Mesenteric fat pad (tissue), 1 donor: ENCODE measurements around the gene NBEAL2. TPM values are rescaled to one million over a fixed set of nuclear protein-coding genes. Genes with fewer than 3 reads are reported as not detected.
"Not testable (repeated sequence)": the region's sequence is repeated elsewhere in the genome, so short reads cannot be mapped to it uniquely, and the experiment has no call there.

Experiments used
- DNase-seq: peaks from one replicate; pipeline ENCODE4 v3.0.0-alpha.2; 2020; ENCODE audit warnings: low spot score
- total RNA-seq: library from RNA; stranded (reverse); fragmentation: NEBNext Ultra II Directional; extraction: Animal tissue kit (Norgen Biotek cat#: 25700); gene quantifications from one replicate; pipeline ENCODE4 v1.2.1, GENCODE V29; 2021
- donor health status: DM: yes; HTN: yes; CAD: no.

The NBEAL2 gene
- total RNA-seq, 1 donor from 2014 or later, result 42.9 TPM

GRCh38 chr3:47034868-47035489 lies 55.5 kb downstream of the NBEAL2 start:
- DNase-seq, result no peak

- no peak for DNase-seq
These were observed 56.2 kb downstream of the NBEAL2 start for GRCh38 chr3:47035645-47036044.

GRCh38 chr3:47036145-47036544 lies 56.7 kb downstream of the NBEAL2 start:
- no peak for DNase-seq

GRCh38 chr3:47037302-47037701 lies 57.8 kb downstream of the NBEAL2 start:
- not testable (repeated sequence) for DNase-seq

GRCh38 chr3:47041114-47041513 lies 61.6 kb downstream of the NBEAL2 start:
- DNase-seq, result no peak

GRCh38 chr3:47042231-47042791 lies 62.8 kb downstream of the NBEAL2 start:
- DNase-seq, result no peak

GRCh38 chr3:47047069-47047468 lies 67.6 kb downstream of the NBEAL2 start:
- DNase-seq, result no peak

GRCh38 chr3:47047673-47048072 lies 68.2 kb downstream of the NBEAL2 start:
- DNase-seq, result no peak

- no peak for DNase-seq
These were observed 74.9 kb downstream of the NBEAL2 start for GRCh38 chr3:47054412-47054811.

GRCh38 chr3:47056705-47057104 lies 77.2 kb downstream of the NBEAL2 start:
- no peak for DNase-seq

GRCh38 chr3:47057212-47057671 lies 77.8 kb downstream of the NBEAL2 start:
- DNase-seq, result no peak

Other genes starting within 250 kb of the NBEAL2 start
- 2.6 TPM for gene MYL3, start 116.2 kb upstream of the NBEAL2 start, total RNA-seq
- 16.3 TPM for gene PTH1R, start 101.9 kb upstream of the NBEAL2 start, total RNA-seq
- gene CCDC12, start 2.9 kb upstream of the NBEAL2 start, total RNA-seq, result 33.1 TPM
- 46.6 TPM for gene SETD2, start 184.4 kb downstream of the NBEAL2 start, total RNA-seq